Right ventricle myocardium inferior (tissue), 1 donor: ENCODE data around the gene MAPT. TPM values are rescaled to one million over a fixed set of nuclear protein-coding genes. Genes with fewer than 3 reads are reported as not detected.

ENCODE experiments used
- ATAC-seq: fragments of 200-7000 bp; cut with Tn5 transposase; one replicate; pipeline ENCODE4 v1.9.1; 2020; ENCODE audit warnings: mild to moderate bottlenecking, moderate library complexity
- DNase-seq: peaks from one replicate; pipeline ENCODE4 v3.0.0; 2021; ENCODE audit errors: missing footprints
- intact Hi-C: fragments of 100-400 bp; cut with DNase I; formaldehyde crosslinking; loops from one replicate; pipeline ENCODE4 v1.11.0; 2022
- long read RNA-seq: library from polyadenylated mRNA; unstranded; transcript quantifications from one replicate; pipeline ENCODE4 v2.0.0, GENCODE V29; 2021
- total RNA-seq: library from RNA; stranded (reverse); fragmentation: NEBNext Ultra II Directional; extraction: Animal tissue kit (Norgen Biotek cat#: 25700); gene quantifications from one replicate; pipeline ENCODE4 v1.2.1, GENCODE V29; 2021
- donor health status: DM: no; HTN: yes; CAD: no; lungs with severe emphysema.

The MAPT gene
- 39.3 TPM for total RNA-seq
- long read RNA-seq, partial matches to known transcripts: 5 of 14 reads
- long read RNA-seq, other reads (novel, unspliced or antisense): 9 of 14 reads

DNA sequence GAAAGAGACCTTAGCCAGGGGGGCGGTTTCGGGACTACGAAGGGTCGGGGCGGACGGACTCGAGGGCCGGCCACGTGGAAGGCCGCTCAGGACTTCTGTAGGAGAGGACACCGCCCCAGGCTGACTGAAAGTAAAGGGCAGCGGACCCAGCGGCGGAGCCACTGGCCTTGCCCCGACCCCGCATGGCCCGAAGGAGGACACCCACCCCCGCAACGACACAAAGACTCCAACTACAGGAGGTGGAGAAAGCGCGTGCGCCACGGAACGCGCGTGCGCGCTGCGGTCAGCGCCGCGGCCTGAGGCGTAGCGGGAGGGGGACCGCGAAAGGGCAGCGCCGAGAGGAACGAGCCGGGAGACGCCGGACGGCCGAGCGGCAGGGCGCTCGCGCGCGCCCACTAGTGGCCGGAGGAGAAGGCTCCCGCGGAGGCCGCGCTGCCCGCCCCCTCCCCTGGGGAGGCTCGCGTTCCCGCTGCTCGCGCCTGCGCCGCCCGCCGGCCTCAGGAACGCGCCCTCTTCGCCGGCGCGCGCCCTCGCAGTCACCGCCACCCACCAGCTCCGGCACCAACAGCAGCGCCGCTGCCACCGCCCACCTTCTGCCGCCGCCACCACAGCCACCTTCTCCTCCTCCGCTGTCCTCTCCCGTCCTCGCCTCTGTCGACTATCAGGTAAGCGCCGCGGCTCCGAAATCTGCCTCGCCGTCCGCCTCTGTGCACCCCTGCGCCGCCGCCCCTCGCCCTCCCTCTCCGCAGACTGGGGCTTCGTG, at the start of gene MAPT:
MAPT (plus strand) TSS at position 533 of the 763 bp plus-strand sequence. CDS start 67,784 bp downstream, outside the sequence.
- intact Hi-C loops: loop anchor here (2.0 kb wide), 1 partner anchor 55 kb away; no protein-coding TSS in a partner anchor
- peak; percentile 94 for DNase-seq
- peak; percentile 98 for ATAC-seq

GRCh38 chr17:45844695-45845375, 49.5 kb upstream of the MAPT start, which contains the start of gene SPPL2C:
Gene SPPL2C, plus strand, starts transcription at chr17:45844881. Its CDS starts 26 bp downstream, at chr17:45844907.
- intact Hi-C loops: no loop called here
- DNase-seq (no peak), ATAC-seq (no peak)

GRCh38 chr17:45845376-45846185, 48.8 kb upstream of the MAPT start:
- no peak for DNase-seq

GRCh38 chr17:45846223-45846622, 48.1 kb upstream of the MAPT start:
- ATAC-seq (no peak), DNase-seq (no peak)
- intact Hi-C loops: no loop called here

More at GRCh38 chr17:45845376-45846185, 48.8 kb upstream of the MAPT start:
- intact Hi-C loops: no loop called here
- ATAC-seq: no peak

DNA sequence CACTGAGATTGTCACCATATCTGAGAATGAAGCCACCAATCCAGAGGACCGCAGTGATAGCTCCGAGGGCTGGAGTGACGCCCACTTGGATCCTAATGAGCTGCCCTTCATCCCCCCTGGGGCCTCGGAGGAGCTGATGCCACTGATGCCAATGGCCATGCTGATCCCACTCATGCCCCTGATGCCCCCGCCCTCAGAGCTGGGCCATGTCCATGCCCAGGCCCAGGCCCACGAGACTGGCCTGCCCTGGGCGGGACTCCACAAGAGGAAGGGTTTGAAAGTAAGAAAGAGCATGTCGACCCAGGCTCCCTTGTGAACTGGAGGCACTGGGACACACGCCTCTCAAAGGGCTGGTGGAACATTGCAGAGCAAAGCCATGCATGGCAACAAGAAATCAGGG, 47.7 kb upstream of the MAPT start:
- intact Hi-C loops: no loop called here
- no peak for ATAC-seq
- no peak for DNase-seq

GRCh38 chr17:45847101-45847500, 47.3 kb upstream of the MAPT start:
- ATAC-seq (no peak), DNase-seq (no peak)
- intact Hi-C loops: no loop called here

- DNase-seq (no peak), ATAC-seq (no peak)
- intact Hi-C loops: no loop called here
These were observed 46.6 kb upstream of the MAPT start for GRCh38 chr17:45847747-45848146.

- DNase-seq: no peak
- intact Hi-C loops: no loop called here
These were observed 45.9 kb upstream of the MAPT start for GRCh38 chr17:45848405-45848804.

DNA sequence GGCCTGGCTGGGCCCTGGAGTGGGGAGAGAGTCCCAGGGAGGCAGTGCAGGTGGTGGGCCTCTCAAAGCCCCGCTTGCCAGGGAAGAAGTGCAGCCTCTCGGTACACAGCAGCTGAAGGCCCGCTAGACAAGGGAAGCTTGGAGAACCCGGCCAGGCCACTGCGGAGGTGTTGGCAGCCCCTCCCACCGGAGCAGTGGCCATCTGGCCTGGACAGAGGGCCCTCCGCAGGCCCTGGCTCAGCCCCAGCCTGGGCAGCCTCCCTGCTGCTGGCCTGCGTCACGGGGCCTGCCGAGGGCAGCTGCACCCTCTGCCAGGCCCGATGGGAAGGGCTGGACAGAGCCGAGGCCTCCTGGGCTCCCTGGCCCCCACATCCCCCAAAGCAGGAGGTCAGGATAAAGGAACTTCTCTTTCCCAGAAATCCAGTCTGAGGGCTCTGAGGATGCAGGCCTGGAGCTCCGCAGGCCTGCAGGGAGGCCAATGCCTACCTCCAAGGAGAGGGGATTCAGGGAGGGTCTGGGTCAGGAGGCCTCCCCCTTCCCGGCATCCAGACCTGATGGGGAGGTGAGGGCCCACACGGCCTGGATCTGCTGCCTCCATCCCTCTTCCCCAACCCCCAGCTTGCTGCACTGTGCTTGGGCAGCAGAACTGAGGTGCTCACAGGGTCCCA, 45.4 kb upstream of the MAPT start:
- no peak for DNase-seq
- intact Hi-C loops: no loop called here
- peak; percentile 67 for ATAC-seq

More at GRCh38 chr17:45848405-45848804, 45.9 kb upstream of the MAPT start:
- ATAC-seq: no peak

- no peak for DNase-seq
- intact Hi-C loops: no loop called here
- ATAC-seq: no peak
These were observed 44.8 kb upstream of the MAPT start for GRCh38 chr17:45849536-45849990.

DNA sequence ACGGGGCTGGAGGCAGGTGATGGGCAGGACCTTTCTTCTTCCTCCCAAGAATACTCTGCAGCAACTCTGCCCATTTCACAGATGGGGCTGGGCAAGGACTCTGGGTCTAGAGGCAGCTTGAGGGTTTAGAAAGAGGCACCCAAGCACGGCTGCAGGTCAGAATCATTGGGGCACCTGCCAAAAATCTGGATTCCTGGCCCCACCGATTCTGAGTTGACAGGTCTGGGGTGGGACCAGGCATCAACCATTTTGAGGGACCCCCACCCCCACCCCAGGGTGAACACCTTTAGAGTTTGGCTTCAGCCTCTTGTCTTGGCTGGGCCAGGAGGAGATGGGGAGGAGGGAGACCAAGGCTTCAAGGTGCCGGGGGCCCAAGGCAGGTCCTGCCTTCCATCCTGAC, 44.3 kb upstream of the MAPT start:
- no peak for DNase-seq
- ATAC-seq: no peak
- intact Hi-C loops: loop anchor here (5.0 kb wide), 1 partner anchor 208 kb away; no protein-coding TSS in a partner anchor

DNA sequence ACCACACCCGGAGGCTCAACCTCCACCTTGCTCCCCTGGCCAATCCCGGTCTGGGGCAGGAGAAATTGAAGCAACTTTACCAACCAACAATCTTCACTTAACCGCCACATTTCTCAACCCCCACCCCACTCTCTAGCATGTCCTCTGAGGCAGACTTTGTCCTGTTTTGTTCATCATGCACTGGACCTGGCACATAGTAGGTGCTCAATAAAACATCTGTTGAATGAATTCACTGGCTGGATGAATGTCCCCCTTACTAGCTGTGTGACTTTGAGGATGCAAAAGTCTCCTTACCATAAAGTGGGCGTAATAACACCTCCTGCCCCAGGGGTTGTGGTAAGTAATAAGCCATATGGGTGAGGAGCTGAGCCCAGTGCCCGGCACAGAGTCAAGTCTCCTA, 43.9 kb upstream of the MAPT start:
- DNase-seq: no peak
- intact Hi-C loops: loop anchor here (5.0 kb wide), 1 partner anchor 208 kb away; no protein-coding TSS in a partner anchor
- no peak for ATAC-seq

DNA sequence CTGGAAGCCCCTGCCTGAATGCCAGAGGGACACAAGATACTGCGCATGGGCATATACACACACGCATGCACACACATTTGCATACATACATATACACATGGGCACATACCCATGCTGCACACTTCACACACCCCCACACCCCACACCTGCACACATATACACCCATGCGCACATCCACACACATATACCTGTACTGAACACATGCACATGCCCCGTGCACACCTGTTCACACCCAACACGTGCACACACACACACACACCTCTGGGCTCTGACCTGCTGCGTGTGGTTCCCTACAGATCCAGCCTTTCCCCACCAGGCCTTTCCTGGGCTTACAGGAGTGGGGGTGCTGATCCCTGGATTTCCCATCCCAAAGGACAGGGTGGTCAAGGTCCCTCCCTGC, 43.3 kb upstream of the MAPT start:
- ATAC-seq (no peak), DNase-seq (no peak)
- intact Hi-C loops: loop anchor here (5.0 kb wide), 1 partner anchor 209 kb away; no protein-coding TSS in a partner anchor

DNA sequence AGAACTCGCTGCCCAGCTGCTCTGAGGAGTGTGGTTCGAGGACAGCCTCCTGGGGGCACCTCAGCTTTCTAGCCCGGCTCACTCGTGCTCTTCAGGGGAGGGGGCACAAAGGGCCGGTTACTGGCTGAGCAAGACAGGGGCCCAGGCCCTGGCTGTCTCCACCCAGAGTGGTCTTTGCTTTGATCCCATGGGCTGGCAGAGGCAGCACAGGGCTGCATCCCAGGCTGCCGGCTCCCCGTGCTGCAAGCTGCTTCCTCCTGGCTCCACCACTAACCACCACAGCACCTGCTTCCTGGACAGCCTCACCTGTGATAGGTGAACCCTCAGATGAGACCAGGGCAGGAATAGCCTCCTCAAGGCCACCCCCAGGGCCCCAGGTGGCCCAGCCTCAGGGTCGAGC, 42.9 kb upstream of the MAPT start:
- ATAC-seq (no peak), DNase-seq (no peak)
- intact Hi-C loops: loop anchor here (5.0 kb wide), 1 partner anchor 209 kb away; no protein-coding TSS in a partner anchor

DNA sequence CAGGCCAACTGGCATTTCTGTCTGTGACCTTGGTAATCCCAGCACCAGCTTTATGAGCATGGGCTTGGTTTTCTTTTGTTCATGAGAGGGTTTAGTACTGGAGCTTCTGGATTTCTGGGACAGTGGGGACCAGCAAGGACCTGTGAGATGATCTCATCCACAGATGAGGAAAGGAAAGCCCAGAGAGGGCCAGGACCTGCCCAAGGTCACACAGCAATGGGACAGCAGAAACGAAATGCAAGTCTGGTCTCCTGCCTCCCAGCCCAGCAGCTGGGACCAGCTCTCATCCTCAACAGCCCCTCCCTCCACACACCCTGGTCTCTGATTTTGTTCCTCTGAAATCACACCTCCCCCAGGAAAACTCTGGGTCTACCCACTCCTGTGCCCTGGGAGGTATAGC, 42.5 kb upstream of the MAPT start:
- intact Hi-C loops: loop anchor here (5.0 kb wide), 1 partner anchor 210 kb away; no protein-coding TSS in a partner anchor
- no peak for DNase-seq
- no peak for ATAC-seq

DNA sequence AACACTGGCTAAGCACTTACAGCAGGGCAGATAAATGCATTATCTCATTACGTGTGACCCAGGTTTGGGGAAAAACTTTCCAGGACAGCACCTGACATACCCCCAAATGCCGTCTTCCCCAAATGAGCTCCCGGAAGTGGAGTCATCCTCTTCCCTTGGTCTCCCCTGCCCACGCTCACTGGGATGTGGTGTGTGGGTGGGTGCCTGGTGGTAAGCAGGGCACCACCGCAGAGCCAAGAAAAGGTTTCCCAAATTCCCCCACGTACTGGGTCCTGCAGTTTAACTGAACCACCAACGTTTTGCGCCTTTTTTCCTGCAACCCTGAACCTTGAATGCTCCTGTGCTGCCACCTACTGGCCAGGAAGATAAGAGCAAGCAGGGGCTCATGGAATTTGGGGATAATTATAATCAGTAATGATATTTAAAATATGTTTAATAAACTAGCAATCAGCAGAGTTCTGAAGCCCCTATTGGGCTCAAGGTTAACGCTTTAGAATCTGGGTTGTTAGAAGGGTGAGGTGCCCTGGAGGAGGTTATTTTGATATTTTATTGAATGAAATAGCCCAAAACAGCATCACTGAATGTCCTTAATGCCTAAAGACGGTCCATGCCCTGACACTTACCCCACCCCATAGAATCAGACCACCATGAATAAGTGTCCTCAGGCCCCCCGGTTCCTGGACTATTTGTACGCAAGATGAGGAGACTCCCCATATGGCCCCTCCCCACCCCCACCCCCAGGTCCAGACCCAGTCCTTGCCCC, 41.6 kb upstream of the MAPT start:
- DNase-seq: no peak
- intact Hi-C loops: loop anchor here (5.0 kb wide), 1 partner anchor 210 kb away; no protein-coding TSS in a partner anchor
- no peak for ATAC-seq

DNA sequence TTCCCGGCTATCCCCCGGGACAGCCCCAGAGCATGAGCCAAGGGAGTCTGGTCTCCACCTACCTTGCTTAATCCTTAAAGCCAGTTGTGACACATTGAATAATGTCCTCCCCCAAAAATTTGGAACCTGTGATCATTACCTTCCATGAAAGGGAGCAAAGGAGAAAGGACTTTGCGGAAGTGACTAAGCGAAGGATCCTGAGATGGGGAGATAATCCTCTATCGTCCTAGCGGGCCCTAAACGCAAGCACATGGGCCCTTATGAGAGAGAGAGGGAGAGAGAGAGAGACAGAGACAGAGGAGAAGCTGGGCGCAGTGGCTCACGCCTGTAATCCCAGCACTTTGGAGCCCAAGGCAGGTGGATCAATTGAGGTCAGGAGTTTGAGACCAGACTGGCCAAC, 40.1 kb upstream of the MAPT start:
- DNase-seq (no peak), ATAC-seq (no peak)
- intact Hi-C loops: loop anchor here (5.0 kb wide), 1 partner anchor 212 kb away; no protein-coding TSS in a partner anchor
